Hepatocyte (in vitro differentiated cells): Measurements from ENCODE around the gene HNRNPD.

Experiments used
- CTCF ChIP-seq: fragments of 200-600 bp; sonication (generic); IDR thresholded peaks from 2 replicates; pipeline ENCODE4 v1.5.1; 2016; ENCODE audit warnings: antibody characterized with exemption, mild to moderate bottlenecking; ENCODE audit not compliant: poor library complexity
- EZH2 ChIP-seq: fragments of 200-600 bp; sonication (generic); IDR thresholded peaks from 2 replicates; pipeline ENCODE4 v1.6.1; 2016; ENCODE audit warnings: antibody characterized with exemption, mild to moderate bottlenecking, borderline replicate concordance
- EZH2phosphoT487 ChIP-seq: fragments of 200-600 bp; sonication (generic); IDR thresholded peaks from one replicate; pipeline ENCODE4 v1.6.1; 2018; ENCODE audit warnings: antibody characterized with exemption, mild to moderate bottlenecking, low read depth, moderate library complexity; ENCODE audit not compliant: unreplicated experiment, severe bottlenecking

GRCh38 chr4:82381235-82381634, 7.4 kb upstream of the HNRNPD start:
- TF ChIP-seq CTCF, result no peak
- no peak for TF ChIP-seq EZH2
- TF ChIP-seq EZH2phosphoT487, result no peak
